Activated CD4-positive, alpha-beta T cell treated with anti-CD3 and anti-CD28 coated beads, Interleukin-2, amount 10 ng/mL, durations not matched to agents 7 days and 5 days (primary cell): ENCODE data around the gene WASF2. TPM values are rescaled to one million over a fixed set of nuclear protein-coding genes. Genes with fewer than 3 reads are reported as not detected.
"Not testable (repeated sequence)": the region's sequence is repeated elsewhere in the genome, so short reads cannot be mapped to it uniquely, and the experiment has no call there.

Experiments used
- CTCF ChIA-PET: fragments of 350-600 bp; sonication (Branson Sonifier 250); formaldehyde crosslinking; loops from one replicate; lab custom pipeline; 2021; ENCODE audit warnings: antibody characterized with exemption; lab: Charles Lee
- POLR2A ChIA-PET: fragments of 350-600 bp; sonication (Branson Sonifier 250); formaldehyde crosslinking; loops from one replicate; lab custom pipeline; 2021; ENCODE audit warnings: antibody characterized with exemption; lab: Charles Lee
- DNase-seq: peaks from one replicate; pipeline ENCODE4 v3.0.0-alpha.2; 2020
- H3K27ac Mint-ChIP-seq: one replicate; pipeline ENCODE4 v1.8.0; 2021; ENCODE audit warnings: mild to moderate bottlenecking, moderate library complexity, mixed read lengths
- H3K27me3 Mint-ChIP-seq: one replicate; pipeline ENCODE4 v1.8.0; 2021; ENCODE audit warnings: mixed read lengths
- H3K36me3 Mint-ChIP-seq: one replicate; pipeline ENCODE4 v1.8.0; 2021; ENCODE audit warnings: low read depth, mixed read lengths
- H3K4me1 Mint-ChIP-seq: one replicate; pipeline ENCODE4 v1.8.0; 2021; ENCODE audit warnings: mixed read lengths
- H3K4me3 Mint-ChIP-seq: one replicate; pipeline ENCODE4 v1.8.0; 2021; ENCODE audit warnings: mild to moderate bottlenecking, moderate library complexity, mixed read lengths
- H3K9me3 Mint-ChIP-seq: one replicate; pipeline ENCODE4 v1.8.0; 2021; ENCODE audit warnings: mixed read lengths
- total RNA-seq, 2 experiments: library from RNA; stranded (reverse); gene quantifications; one replicate each; pipeline ENCODE4 v1.2.3, GENCODE V29; 2021

The WASF2 gene
- total RNA-seq, 2 experiments from 2014 or later: 137 to 143 TPM

GRCh38 chr1:27504588-27505419, 14.8 kb upstream of the WASF2 start:
- no peaks in the 10 kb centered on the region for H3K36me3 Mint-ChIP-seq
- H3K27ac Mint-ChIP-seq: no peak overlapping the region
- no peak overlapping the region for H3K4me3 Mint-ChIP-seq
- no peaks in the 10 kb centered on the region for H3K9me3 Mint-ChIP-seq
- no peaks in the 10 kb centered on the region for H3K27me3 Mint-ChIP-seq
- no peaks in the 10 kb centered on the region for H3K4me1 Mint-ChIP-seq
- POLR2A ChIA-PET: no interaction called here
- CTCF ChIA-PET: interaction anchor here (0.5 to 1.5 kb wide), 5 partner anchors 9 to 427 kb away, joined by 3 to 6 read pairs (median 3); no protein-coding TSS in a partner anchor
- DNase-seq: no peak

GRCh38 chr1:27503844-27504587, 14.0 kb upstream of the WASF2 start:
- no peak overlapping the region for H3K4me3 Mint-ChIP-seq
- no peaks in the 10 kb centered on the region for H3K27me3 Mint-ChIP-seq
- H3K9me3 Mint-ChIP-seq: no peaks in the 10 kb centered on the region
- H3K4me1 Mint-ChIP-seq: no peaks in the 10 kb centered on the region
- no peak overlapping the region for H3K27ac Mint-ChIP-seq
- no peak for DNase-seq
- POLR2A ChIA-PET: no interaction called here
- CTCF ChIA-PET: interaction anchor here (0.5 to 1.2 kb wide), 3 partner anchors 10 to 488 kb away, joined by 3 read pairs; no protein-coding TSS in a partner anchor
- H3K36me3 Mint-ChIP-seq: no peaks in the 10 kb centered on the region

- ChIA-PET CTCF (no interaction called here), POLR2A (no interaction called here)
- Mint-ChIP-seq H3K27ac (no peak overlapping the region), H3K4me3 (no peak overlapping the region), H3K9me3 (no peaks in the 10 kb centered on the region), H3K36me3 (no peaks in the 10 kb centered on the region), H3K27me3 (no peaks in the 10 kb centered on the region), H3K4me1 (no peaks in the 10 kb centered on the region)
- no peak for DNase-seq
Observed at GRCh38 chr1:27503033-27503432, 13.1 kb upstream of the WASF2 start.

GRCh38 chr1:27501159-27501558, 11.2 kb upstream of the WASF2 start:
- H3K27ac Mint-ChIP-seq, CTCF ChIA-PET, H3K4me1 Mint-ChIP-seq, DNase-seq, H3K36me3 Mint-ChIP-seq, H3K27me3 Mint-ChIP-seq, H3K4me3 Mint-ChIP-seq, POLR2A ChIA-PET, H3K9me3 Mint-ChIP-seq: not testable (repeated sequence)

DNA sequence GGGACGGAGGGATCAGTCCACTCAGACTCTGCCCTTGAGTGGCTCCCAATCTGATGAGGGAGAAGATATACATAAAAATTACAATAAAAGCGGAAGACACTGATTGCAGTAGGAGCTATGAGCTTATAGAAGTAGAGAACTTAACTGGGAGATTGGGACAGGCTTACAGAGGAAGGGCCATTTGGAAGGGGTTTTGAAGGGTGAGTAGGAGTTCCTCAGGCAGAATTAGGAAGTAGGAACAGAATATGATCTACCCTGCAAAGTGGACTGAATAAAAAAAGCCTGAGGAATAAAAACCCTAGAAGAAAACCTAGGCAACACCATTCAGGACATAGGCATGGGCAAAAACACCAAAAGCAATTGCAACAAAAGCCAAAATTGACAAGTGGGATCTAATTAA, 9.2 kb upstream of the WASF2 start:
- H3K4me3 Mint-ChIP-seq: no peak overlapping the region
- no peak for DNase-seq
- no peaks in the 10 kb centered on the region for H3K9me3 Mint-ChIP-seq
- no peaks in the 10 kb centered on the region for H3K27me3 Mint-ChIP-seq
- no peaks in the 10 kb centered on the region for H3K36me3 Mint-ChIP-seq
- ChIA-PET POLR2A (no interaction called here), CTCF (interaction anchor here (0.9 kb wide), 1 partner anchor 25 kb away, joined by 3 read pairs; no protein-coding TSS in a partner anchor)
- no peaks in the 10 kb centered on the region for H3K4me1 Mint-ChIP-seq
- no peak overlapping the region for H3K27ac Mint-ChIP-seq

- peaks cover 19% of the 10 kb centered on the region for H3K4me1 Mint-ChIP-seq
- H3K27ac Mint-ChIP-seq: no peak overlapping the region
- H3K9me3 Mint-ChIP-seq: no peaks in the 10 kb centered on the region
- no peaks in the 10 kb centered on the region for H3K36me3 Mint-ChIP-seq
- H3K4me3 Mint-ChIP-seq: no peak overlapping the region
- H3K27me3 Mint-ChIP-seq: no peaks in the 10 kb centered on the region
- no peak for DNase-seq
- POLR2A ChIA-PET: interaction anchor here (0.5 kb wide), 1 partner anchor 12 kb away, joined by 6 read pairs; no protein-coding TSS in a partner anchor
- CTCF ChIA-PET: interaction anchor here (0.8 to 1.4 kb wide), 5 partner anchors 13 to 166 kb away, joined by 3 to 5 read pairs (median 3); no protein-coding TSS in a partner anchor
Observed at GRCh38 chr1:27496604-27497155, 6.7 kb upstream of the WASF2 start.

GRCh38 chr1:27492796-27493195, 2.8 kb upstream of the WASF2 start:
- peaks cover 43% of the 10 kb centered on the region for H3K4me1 Mint-ChIP-seq
- H3K9me3 Mint-ChIP-seq: no peaks in the 10 kb centered on the region
- DNase-seq: no peak
- H3K27me3 Mint-ChIP-seq: no peaks in the 10 kb centered on the region
- ChIA-PET POLR2A (no interaction called here), CTCF (interaction anchor here (0.8 to 1.2 kb wide), 2 partner anchors 102 to 177 kb away, joined by 3 read pairs; no protein-coding TSS in a partner anchor)
- H3K36me3 Mint-ChIP-seq: peaks cover 9% of the 10 kb centered on the region
- no peak overlapping the region for H3K4me3 Mint-ChIP-seq
- peak overlapping the region; percentile 34 for H3K27ac Mint-ChIP-seq

DNA sequence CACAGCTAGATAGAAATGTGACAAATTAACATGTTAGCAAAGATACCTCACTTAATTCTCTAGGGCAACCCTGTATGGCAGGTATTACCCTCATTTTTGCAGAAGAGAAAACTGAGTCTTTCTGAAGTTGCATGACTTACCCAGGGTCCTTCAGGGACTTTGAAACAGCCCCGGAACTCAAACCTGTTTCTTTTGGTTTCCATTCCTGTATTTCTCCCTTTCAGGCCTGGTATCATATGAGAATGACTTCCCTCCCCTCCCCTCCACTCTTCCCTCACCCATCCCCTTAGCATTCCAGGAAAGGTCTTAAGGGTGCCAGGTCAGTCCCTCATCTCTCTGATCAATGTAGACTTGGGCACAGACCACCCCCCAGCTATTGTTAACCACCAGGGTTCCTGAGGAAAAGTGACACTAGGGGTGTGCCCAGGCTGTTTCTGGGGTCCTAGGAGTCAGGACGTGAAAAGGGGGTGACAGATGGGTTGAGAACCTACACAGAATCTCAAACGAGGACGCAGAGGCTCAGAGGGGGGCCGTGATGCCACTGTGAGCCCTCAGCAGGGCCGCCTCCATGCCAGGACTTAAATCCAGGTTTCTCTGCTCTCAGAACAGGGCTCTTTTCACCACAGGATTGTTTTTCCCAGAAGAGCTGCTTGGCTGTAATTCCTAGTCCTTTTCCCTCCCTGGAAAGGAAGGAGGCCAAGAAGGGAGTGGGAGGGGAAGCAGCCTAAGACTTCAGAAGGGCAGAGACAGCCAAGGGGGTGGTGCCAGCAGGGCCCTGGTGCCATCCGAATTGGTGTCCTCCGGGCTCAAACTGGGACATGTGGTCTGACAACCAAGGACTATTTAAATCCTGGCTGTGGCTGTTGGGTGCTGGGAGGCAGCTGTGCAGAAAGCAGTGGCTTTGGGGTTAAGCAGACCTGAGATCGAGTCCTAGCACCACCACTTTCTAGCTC, 2.1 kb upstream of the WASF2 start:
- peaks cover 44% of the 10 kb centered on the region for H3K4me1 Mint-ChIP-seq
- peaks cover 9% of the 10 kb centered on the region for H3K36me3 Mint-ChIP-seq
- peak overlapping the region; percentile 25 for H3K4me3 Mint-ChIP-seq
- H3K27ac Mint-ChIP-seq: peak overlapping the region; percentile 57
- no peak for DNase-seq
- no peaks in the 10 kb centered on the region for H3K9me3 Mint-ChIP-seq
- no peaks in the 10 kb centered on the region for H3K27me3 Mint-ChIP-seq
- POLR2A ChIA-PET: no interaction called here
- CTCF ChIA-PET: interaction anchor here (0.8 to 1.2 kb wide), 3 partner anchors 53 to 177 kb away, joined by 3 read pairs; no protein-coding TSS in a partner anchor

DNA sequence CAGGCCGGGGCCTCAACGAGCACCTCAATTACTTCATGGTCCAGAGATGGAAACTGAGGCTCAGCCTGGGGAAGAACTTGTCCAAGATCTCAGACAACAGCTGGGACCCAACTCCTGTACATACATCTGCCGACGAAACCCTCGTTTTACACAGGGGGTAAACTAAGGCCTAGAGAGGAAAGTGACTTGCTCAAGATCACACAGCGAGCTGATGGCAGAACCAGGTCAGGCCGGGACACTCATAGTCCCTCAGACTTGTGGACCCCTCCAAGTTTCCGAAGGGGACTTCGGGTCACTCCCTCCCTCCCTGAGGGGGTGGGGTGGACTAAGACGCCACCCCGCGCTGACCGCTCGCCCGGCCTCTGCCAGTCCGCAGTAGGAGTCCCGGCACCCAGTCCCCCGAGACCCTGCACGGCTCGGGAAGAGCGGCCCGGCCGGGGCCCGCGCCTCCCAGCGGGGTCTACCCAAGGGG, 430 bp downstream of the WASF2 start:
- Mint-ChIP-seq H3K27me3 (no peaks in the 10 kb centered on the region), H3K9me3 (no peaks in the 10 kb centered on the region), H3K36me3 (peaks cover 16% of the 10 kb centered on the region), H3K27ac (peak overlapping the region; percentile 95), H3K4me1 (peaks cover 44% of the 10 kb centered on the region), H3K4me3 (peak overlapping the region; percentile 98)
- no peak for DNase-seq
- ChIA-PET CTCF (interaction anchor here (0.7 to 2.2 kb wide), 4 partner anchors 34 to 702 kb away, joined by 3 to 7 read pairs (median 3); partner anchors contain the start of genes MAP3K6 and PIGV), POLR2A (interaction anchor here (0.8 to 1.2 kb wide), 2 partner anchors 32 to 167 kb away, joined by 3 to 4 read pairs; no protein-coding TSS in a partner anchor)

DNA sequence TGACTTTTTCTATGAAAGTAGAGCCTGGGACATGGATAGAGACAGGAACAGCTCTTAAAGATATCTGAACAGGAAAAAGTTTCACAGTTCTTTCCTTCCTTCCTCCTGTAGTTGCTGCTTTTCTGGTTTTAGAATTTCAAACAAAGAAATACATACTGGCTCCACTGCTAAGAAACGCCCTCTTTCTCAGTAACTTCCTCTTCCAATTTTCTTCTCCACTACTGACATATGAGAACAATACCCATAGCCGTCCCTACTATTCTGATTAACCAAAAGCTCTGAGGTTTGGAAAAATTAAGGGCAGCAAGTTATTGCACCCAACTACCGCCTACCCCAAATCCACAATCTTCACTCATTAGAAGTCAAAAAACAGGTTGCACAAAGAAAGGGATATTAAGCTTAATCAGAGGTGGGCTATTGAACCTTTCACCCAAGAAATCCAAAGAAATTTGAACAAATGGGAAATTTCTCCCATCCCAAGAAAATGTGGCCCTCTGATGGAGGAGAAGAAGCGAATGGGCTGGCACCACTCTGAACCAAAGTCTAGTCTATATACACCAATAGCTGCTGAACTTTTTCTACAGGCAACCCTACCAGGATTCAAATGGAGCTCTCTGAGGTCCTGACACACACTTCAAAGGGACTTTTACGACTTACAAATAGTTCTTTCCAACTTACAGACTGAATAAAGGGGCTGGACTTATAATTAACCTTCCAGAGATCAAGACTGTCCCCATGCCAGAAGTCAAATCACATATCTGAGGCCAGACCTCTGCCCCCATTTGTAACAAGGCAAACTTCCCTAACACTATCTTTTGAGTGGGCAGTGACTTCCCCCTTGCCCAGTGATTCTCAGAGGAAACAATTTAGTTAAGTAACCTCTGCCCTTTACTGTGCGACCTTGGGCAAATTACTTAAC, 1.7 kb downstream of the WASF2 start:
- H3K4me3 Mint-ChIP-seq: peak overlapping the region; percentile 98
- H3K27me3 Mint-ChIP-seq: no peaks in the 10 kb centered on the region
- peaks cover 18% of the 10 kb centered on the region for H3K36me3 Mint-ChIP-seq
- ChIA-PET CTCF (no interaction called here), POLR2A (interaction anchor here (0.9 kb wide), 1 partner anchor 29 kb away, joined by 4 read pairs; no protein-coding TSS in a partner anchor)
- H3K4me1 Mint-ChIP-seq: peaks cover 44% of the 10 kb centered on the region
- H3K9me3 Mint-ChIP-seq: no peaks in the 10 kb centered on the region
- H3K27ac Mint-ChIP-seq: peak overlapping the region; percentile 75
- DNase-seq: peak; percentile 9

DNA sequence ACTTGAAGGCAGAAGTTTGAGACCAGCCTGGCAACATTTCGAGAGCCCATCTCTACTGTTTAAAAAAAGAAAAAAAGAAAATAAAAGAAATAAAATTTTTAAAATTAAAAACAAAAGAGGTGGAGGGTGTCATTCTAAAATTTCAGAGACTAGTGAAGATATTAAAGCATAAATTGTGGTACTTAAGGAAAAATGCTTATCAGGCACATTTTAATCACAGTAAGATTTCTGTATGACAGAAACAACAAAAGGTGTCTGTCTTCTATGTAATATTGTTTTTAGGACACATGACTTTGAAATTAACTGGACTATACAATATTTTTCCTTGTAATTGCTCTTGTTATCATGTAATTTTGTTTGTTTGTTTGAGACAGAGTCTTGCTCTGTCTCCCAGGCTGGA, 4.6 kb downstream of the WASF2 start:
- Mint-ChIP-seq H3K36me3 (peaks cover 17% of the 10 kb centered on the region), H3K27me3 (no peaks in the 10 kb centered on the region), H3K4me1 (peaks cover 37% of the 10 kb centered on the region), H3K9me3 (no peaks in the 10 kb centered on the region), H3K27ac (no peak overlapping the region), H3K4me3 (no peak overlapping the region)
- DNase-seq: no peak
- CTCF ChIA-PET: no interaction called here
- POLR2A ChIA-PET: no interaction called here
